ENCODE data around the gene ADGRB3. TPM values are rescaled to one million over a fixed set of nuclear protein-coding genes. Genes with fewer than 3 reads are reported as not detected.

ADGRB3 gene
- total and polyA plus RNA-seq, 4 donors: 0.21 to 2.3 (median 0.48) TPM

DNA sequence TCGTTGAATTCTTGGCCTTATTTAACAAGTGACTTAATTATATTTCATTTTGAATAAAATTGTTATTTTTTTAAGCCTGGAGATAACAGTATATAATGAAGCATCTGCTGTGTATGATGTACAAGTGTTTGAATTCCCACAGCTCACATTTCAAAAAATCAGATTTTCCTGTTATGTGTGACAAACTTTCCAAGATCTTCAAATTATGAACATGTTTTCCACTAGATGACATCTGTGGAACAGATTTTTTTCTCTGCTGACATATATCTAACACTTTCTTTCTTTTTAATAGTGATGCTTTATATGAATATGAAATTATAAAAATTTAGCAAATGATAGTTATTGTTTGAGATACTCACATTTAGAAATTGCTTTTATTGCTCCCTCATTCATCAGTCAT lies 678.9 kb downstream of the ADGRB3 start:
- H3K27ac ChIP-seq (ENCODE audit: low read depth in 1 of 2, low read length in 2 of 2): no peak overlapping the region
- no peaks in the 10 kb centered on the region for H3K9me3 ChIP-seq (ENCODE audit: control insufficient read depth in 4 of 4, low read length in 3 of 4)
- H3K9ac ChIP-seq (ENCODE audit: low read depth in 1 of 2, low read length in 2 of 2): no peak overlapping the region
- H3K4me3 ChIP-seq (ENCODE audit: low read depth in 1 of 3, low read length in 3 of 3): no peak overlapping the region
- no peaks in the 10 kb centered on the region for H3K27me3 ChIP-seq (ENCODE audit: control insufficient read depth in 4 of 4, insufficient read depth in 4 of 4, low read length in 3 of 4)
- H3K4me1 ChIP-seq (ENCODE audit: control insufficient read depth in 4 of 4, insufficient read depth in 4 of 4, low read length in 3 of 4): no peaks in the 10 kb centered on the region
- TF ChIP-seq EGR1 (IDR thresholded peaks at IDR 0.05; ENCODE audit: low read depth in 2 of 2): no peak
- no peak for TF ChIP-seq FOXA1 (IDR thresholded peaks at IDR 0.05)
- TF ChIP-seq, protein P1, sequence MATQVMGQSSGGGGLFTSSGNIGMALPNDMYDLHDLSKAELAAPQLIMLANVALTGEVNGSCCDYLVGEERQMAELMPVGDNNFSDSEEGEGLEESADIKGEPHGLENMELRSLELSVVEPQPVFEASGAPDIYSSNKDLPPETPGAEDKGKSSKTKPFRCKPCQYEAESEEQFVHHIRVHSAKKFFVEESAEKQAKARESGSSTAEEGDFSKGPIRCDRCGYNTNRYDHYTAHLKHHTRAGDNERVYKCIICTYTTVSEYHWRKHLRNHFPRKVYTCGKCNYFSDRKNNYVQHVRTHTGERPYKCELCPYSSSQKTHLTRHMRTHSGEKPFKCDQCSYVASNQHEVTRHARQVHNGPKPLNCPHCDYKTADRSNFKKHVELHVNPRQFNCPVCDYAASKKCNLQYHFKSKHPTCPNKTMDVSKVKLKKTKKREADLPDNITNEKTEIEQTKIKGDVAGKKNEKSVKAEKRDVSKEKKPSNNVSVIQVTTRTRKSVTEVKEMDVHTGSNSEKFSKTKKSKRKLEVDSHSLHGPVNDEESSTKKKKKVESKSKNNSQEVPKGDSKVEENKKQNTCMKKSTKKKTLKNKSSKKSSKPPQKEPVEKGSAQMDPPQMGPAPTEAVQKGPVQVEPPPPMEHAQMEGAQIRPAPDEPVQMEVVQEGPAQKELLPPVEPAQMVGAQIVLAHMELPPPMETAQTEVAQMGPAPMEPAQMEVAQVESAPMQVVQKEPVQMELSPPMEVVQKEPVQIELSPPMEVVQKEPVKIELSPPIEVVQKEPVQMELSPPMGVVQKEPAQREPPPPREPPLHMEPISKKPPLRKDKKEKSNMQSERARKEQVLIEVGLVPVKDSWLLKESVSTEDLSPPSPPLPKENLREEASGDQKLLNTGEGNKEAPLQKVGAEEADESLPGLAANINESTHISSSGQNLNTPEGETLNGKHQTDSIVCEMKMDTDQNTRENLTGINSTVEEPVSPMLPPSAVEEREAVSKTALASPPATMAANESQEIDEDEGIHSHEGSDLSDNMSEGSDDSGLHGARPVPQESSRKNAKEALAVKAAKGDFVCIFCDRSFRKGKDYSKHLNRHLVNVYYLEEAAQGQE (IDR thresholded peaks at IDR 0.05): no peak
- no peak for TF ChIP-seq RXRA (IDR thresholded peaks at IDR 0.05)
- TF ChIP-seq YY1 (IDR thresholded peaks at IDR 0.05): no peak
- no peak for TF ChIP-seq HNF4A (conservative IDR thresholded peaks at IDR 0.05)
- no peak for TF ChIP-seq FOXA2 (IDR thresholded peaks at IDR 0.05)
- TF ChIP-seq, protein P2, sequence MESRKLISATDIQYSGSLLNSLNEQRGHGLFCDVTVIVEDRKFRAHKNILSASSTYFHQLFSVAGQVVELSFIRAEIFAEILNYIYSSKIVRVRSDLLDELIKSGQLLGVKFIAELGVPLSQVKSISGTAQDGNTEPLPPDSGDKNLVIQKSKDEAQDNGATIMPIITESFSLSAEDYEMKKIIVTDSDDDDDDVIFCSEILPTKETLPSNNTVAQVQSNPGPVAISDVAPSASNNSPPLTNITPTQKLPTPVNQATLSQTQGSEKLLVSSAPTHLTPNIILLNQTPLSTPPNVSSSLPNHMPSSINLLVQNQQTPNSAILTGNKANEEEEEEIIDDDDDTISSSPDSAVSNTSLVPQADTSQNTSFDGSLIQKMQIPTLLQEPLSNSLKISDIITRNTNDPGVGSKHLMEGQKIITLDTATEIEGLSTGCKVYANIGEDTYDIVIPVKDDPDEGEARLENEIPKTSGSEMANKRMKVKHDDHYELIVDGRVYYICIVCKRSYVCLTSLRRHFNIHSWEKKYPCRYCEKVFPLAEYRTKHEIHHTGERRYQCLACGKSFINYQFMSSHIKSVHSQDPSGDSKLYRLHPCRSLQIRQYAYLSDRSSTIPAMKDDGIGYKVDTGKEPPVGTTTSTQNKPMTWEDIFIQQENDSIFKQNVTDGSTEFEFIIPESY (IDR thresholded peaks at IDR 0.05): no peak
- no peak for TF ChIP-seq NR2F2 (IDR thresholded peaks at IDR 0.05)
- no peak for TF ChIP-seq JUND (IDR thresholded peaks at IDR 0.05)
- TF ChIP-seq SP1 (IDR thresholded peaks at IDR 0.05): no peak
- no peak for TF ChIP-seq TAF1 (conservative IDR thresholded peaks at IDR 0.05)
- TF ChIP-seq HNF4G (IDR thresholded peaks at IDR 0.05): no peak
- DNase-seq (ENCODE audit: low spot score): no peak
- WGBS: 53% methylated on average over 1 of the region's 1 CpG
- no peaks in the 10 kb centered on the region for H3K36me3 ChIP-seq (ENCODE audit: control insufficient read depth in 4 of 4, insufficient read depth in 3 of 4, low read depth in 1 of 4, low read length in 3 of 4)

DNA sequence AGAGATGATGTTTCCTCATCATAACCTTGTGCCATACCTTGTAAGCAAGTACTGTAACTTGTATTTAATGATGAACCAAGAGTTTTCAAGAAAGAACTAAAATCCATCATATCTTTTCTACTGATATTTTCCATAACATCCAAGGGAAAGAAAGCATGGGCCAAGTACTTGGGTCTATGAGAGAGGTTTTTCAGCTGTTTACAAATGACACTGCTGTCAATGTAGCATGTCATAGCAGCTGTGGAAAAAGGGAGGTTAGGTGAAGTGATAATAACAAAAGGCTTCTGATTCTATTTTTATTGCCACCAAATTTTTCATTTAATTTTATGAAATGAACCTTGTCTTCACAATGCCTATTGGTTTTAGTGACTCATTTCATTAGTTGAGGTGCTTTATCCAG lies 679.4 kb downstream of the ADGRB3 start:
- no peak for DNase-seq (ENCODE audit: low spot score)
- H3K27me3 ChIP-seq (ENCODE audit: control insufficient read depth in 4 of 4, insufficient read depth in 4 of 4, low read length in 3 of 4): no peaks in the 10 kb centered on the region
- H3K9ac ChIP-seq (ENCODE audit: low read depth in 1 of 2, low read length in 2 of 2): no peak overlapping the region
- H3K9me3 ChIP-seq (ENCODE audit: control insufficient read depth in 4 of 4, low read length in 3 of 4): no peaks in the 10 kb centered on the region
- H3K4me3 ChIP-seq (ENCODE audit: low read depth in 1 of 3, low read length in 3 of 3): no peak overlapping the region
- H3K36me3 ChIP-seq (ENCODE audit: control insufficient read depth in 4 of 4, insufficient read depth in 3 of 4, low read depth in 1 of 4, low read length in 3 of 4): no peaks in the 10 kb centered on the region
- TF ChIP-seq FOXA1 (IDR thresholded peaks at IDR 0.05): no peak
- TF ChIP-seq, protein P3, sequence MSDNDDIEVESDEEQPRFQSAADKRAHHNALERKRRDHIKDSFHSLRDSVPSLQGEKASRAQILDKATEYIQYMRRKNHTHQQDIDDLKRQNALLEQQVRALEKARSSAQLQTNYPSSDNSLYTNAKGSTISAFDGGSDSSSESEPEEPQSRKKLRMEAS (IDR thresholded peaks at IDR 0.05): no peak
- TF ChIP-seq, protein P4, sequence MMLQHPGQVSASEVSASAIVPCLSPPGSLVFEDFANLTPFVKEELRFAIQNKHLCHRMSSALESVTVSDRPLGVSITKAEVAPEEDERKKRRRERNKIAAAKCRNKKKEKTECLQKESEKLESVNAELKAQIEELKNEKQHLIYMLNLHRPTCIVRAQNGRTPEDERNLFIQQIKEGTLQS (IDR thresholded peaks at IDR 0.05): no peak
- no peak overlapping the region for H3K27ac ChIP-seq (ENCODE audit: low read depth in 1 of 2, low read length in 2 of 2)
- H3K4me1 ChIP-seq (ENCODE audit: control insufficient read depth in 4 of 4, insufficient read depth in 4 of 4, low read length in 3 of 4): no peaks in the 10 kb centered on the region

DNA sequence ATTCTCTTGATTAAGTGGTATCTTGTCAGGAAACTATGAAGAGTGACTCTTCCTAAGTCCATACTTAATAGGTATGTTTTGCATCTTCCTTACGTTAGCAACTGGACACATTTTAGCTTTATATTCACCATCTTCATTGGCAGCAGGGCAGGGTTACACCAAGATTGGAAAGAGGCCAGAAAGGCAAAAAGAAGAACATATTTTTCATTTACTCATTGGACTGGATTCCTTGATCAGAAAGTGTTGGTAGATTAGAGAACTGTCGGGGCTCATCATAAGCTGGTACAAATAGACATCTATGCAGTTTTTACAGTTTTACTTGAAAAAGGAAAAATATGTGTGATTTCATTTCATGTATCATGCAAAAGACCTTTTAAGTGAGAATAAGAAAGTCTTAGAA lies 696.8 kb downstream of the ADGRB3 start:
- Histone ChIP-seq H3K9ac (ENCODE audit: low read depth in 1 of 2, low read length in 2 of 2) (no peak overlapping the region), H3K9me3 (ENCODE audit: control insufficient read depth in 4 of 4, low read length in 3 of 4) (no peaks in the 10 kb centered on the region), H3K36me3 (ENCODE audit: control insufficient read depth in 4 of 4, insufficient read depth in 3 of 4, low read depth in 1 of 4, low read length in 3 of 4) (no peaks in the 10 kb centered on the region), H3K4me1 (ENCODE audit: control insufficient read depth in 4 of 4, insufficient read depth in 4 of 4, low read length in 3 of 4) (no peaks in the 10 kb centered on the region), H3K27ac (ENCODE audit: low read depth in 1 of 2, low read length in 2 of 2) (no peak overlapping the region), H3K4me3 (ENCODE audit: low read depth in 1 of 3, low read length in 3 of 3) (no peak overlapping the region), H3K27me3 (ENCODE audit: control insufficient read depth in 4 of 4, insufficient read depth in 4 of 4, low read length in 3 of 4) (no peaks in the 10 kb centered on the region)
- 78% methylated on average over 2 of the region's 2 CpGs for WGBS
- TF ChIP-seq GABPA (IDR thresholded peaks at IDR 0.05 in 1 of 2, conservative IDR thresholded peaks at IDR 0.05 in 1 of 2): no peak
- no peak for TF ChIP-seq SP1 (IDR thresholded peaks at IDR 0.05)
- TF ChIP-seq NR2F2 (IDR thresholded peaks at IDR 0.05): no peak
- no peak for DNase-seq (ENCODE audit: low spot score)
